ENCODE results near the gene IFFO2. TPM values are rescaled to one million over a fixed set of nuclear protein-coding genes. Genes with fewer than 3 reads are reported as not detected.

Gene IFFO2
- total RNA-seq, 1 experiment from 2014 or later = not detected

DNA sequence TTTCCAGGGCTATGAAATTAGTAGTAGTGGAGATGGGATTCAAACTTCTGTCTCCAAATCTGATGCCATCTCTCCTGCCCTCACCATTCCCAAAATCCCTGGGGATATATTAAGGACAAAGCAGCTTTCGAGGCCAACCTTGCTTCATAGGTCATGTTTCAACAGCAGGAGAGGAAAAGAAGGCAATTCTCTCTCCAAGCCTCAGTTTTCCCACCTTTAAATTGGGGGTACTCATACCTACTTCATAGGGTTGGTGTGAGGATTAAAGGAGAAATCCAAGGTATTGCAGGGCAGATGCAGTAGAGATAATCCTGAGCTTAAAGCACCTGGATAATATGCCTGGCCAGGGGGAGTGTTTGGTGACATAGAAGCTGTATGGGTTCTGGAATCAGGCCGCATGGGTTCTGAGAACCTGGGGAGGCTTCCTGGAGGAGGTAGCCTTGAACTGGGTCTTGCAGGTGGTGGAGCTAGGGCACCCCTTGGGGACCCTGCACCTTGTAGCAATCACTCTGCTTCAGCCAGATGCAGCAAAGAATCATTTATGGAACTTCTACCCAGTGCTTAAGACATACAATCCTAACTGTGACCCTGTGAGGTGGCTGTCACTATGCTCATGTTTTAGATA lies 10.7 kb upstream of the IFFO2 start:
- H2AFZ ChIP-seq (ENCODE audit: low read length) = no peak overlapping the region
- H3K36me3 ChIP-seq (ENCODE audit: insufficient read depth, low read length) = no peaks in the 10 kb centered on the region
- H3K9ac ChIP-seq (ENCODE audit: low read length) = no peak overlapping the region
- H3K4me2 ChIP-seq (ENCODE audit: low read depth, low read length, poor library complexity, severe bottlenecking) = no peak overlapping the region
- no peaks in the 10 kb centered on the region for H3K79me2 ChIP-seq (ENCODE audit: low read length)
- no peak overlapping the region for H3K27ac ChIP-seq (ENCODE audit: low read length)
- H3K4me1 ChIP-seq (ENCODE audit: low read length) = no peaks in the 10 kb centered on the region
- no peak for DNase-seq
- no peaks in the 10 kb centered on the region for H3K9me3 ChIP-seq (ENCODE audit: low read length)
- H3K27me3 ChIP-seq (ENCODE audit: low read length) = no peaks in the 10 kb centered on the region
- no peak overlapping the region for H3K4me3 ChIP-seq (ENCODE audit: low read length)
- no peaks in the 10 kb centered on the region for H3K9me2 ChIP-seq (replicated peaks; ENCODE audit: insufficient read depth, low read length)
- no peaks in the 10 kb centered on the region for H4K20me1 ChIP-seq (ENCODE audit: insufficient read depth, low read depth, low read length)

DNA sequence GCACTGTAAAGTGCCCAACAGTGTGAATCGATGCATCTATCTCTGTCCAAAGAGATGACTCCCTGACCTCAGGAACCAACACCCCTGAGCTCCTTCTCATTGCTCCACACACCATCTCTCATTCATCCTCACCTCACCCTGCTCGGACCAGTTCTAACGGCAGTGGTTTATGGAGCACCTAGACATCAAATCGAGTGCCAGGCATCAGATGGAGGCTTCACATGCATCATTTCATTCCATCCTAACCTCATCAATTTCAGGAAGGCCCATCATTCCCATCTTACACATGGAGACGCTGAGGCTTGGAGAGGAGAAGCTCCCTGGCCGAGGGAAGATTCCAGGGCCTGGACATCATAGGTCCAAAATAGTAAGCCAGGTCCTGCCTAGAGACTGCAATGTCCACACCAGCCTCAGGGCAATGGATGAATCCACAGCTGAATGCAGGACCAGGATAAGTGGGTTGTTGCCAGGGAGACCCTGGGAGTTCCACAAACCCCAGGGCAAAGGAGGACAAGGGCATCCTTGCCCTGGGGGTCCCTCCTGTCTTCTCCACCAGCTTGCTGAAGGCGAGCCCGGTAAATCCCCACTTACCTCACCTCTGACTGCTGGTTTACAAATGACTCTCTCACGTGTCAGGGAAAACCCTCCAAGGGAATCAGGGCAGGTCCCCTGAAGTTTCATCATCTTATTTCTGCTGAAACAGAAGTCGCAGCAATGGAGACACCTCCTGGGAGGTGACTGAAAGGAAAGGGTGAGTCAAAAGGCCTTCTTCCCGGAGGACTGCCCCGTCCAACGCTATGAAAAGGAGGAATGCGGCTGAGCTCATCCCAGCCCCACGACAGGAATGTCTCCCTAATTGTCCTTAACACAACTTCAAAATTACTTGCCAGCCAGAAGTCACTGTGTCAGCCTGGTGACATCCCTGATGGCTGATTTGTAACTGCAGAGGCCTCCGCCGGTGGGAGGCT lies 9.0 kb upstream of the IFFO2 start:
- H3K9me3 ChIP-seq (ENCODE audit: low read length) = no peaks in the 10 kb centered on the region
- no peak overlapping the region for H3K27ac ChIP-seq (ENCODE audit: low read length)
- DNase-seq = no peak
- H3K9me2 ChIP-seq (replicated peaks; ENCODE audit: insufficient read depth, low read length) = no peaks in the 10 kb centered on the region
- no peaks in the 10 kb centered on the region for H3K27me3 ChIP-seq (ENCODE audit: low read length)
- H3K4me1 ChIP-seq (ENCODE audit: low read length) = no peaks in the 10 kb centered on the region
- H4K20me1 ChIP-seq (ENCODE audit: insufficient read depth, low read depth, low read length) = no peaks in the 10 kb centered on the region
- no peak overlapping the region for H3K4me3 ChIP-seq (ENCODE audit: low read length)
- no peaks in the 10 kb centered on the region for H3K36me3 ChIP-seq (ENCODE audit: insufficient read depth, low read length)
- H3K4me2 ChIP-seq (ENCODE audit: low read depth, low read length, poor library complexity, severe bottlenecking) = no peak overlapping the region
- H3K9ac ChIP-seq (ENCODE audit: low read length) = no peak overlapping the region
- no peak overlapping the region for H2AFZ ChIP-seq (ENCODE audit: low read length)
- H3K79me2 ChIP-seq (ENCODE audit: low read length) = no peaks in the 10 kb centered on the region

DNA sequence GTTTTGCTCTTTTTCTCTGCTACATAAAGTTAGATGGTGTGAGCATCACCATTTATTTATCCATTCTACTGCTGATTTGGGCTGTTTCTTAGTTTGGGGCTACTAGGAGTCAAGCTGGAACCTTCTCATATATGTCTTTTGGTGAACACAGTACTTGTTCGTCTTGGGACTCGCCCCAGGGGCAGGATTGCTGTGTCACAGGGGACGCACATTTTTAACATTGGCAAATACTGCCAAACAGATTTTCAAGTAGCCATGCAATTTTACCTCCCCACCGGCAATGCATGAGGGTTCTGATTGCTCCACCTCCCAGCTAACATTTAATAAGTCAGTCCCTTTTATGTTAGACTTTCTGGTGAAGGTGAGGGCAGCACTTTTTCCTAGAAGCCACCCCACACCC lies 7.5 kb upstream of the IFFO2 start:
- Histone ChIP-seq H3K36me3 (ENCODE audit: insufficient read depth, low read length) (no peaks in the 10 kb centered on the region), H3K4me1 (ENCODE audit: low read length) (no peaks in the 10 kb centered on the region)

DNA sequence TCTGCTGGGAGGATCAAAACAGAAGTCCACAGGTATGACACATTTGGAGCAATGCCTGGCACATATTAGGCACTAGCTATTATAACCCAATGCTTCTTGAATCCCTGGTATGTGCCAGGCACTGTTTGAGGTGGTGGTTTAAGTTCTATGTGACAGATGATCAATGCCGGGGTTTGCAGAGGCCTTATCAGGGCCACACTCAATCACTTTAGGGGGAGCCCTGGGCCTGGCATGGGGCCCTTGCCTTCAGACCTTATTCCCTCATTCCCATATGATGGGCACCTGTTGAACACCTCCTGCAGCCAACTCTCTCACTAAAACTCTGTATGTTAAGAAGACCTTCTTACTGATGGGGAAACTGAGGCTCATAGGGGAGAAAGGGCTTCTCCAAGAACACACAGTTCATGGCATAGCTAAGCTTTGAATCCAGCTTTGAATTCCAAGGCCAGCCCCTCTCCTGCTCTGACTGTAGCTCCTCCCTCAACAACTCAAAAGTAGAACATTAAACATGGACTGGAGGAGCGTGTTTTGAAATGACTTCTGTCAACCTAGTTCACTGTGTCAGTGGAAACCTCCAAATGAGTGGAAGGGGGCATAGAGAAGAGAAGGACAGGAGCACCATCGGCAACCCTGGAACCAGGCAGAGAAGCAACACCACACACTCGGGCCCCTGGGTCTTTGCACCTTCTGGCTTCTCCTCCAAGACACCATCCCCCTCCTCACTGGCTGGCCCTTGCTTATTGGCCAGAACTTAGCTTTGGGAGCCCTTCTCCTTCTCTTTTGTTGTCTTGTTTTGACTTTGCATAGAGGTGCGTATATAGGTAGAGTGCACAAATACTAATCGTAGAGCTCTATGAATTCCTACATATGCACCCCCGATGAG lies 6.6 kb upstream of the IFFO2 start:
- no peaks in the 10 kb centered on the region for H3K9me3 ChIP-seq (ENCODE audit: low read length)
- DNase-seq = no peak
- H3K27me3 ChIP-seq (ENCODE audit: low read length) = no peaks in the 10 kb centered on the region
- no peak overlapping the region for H3K4me3 ChIP-seq (ENCODE audit: low read length)
- no peaks in the 10 kb centered on the region for H3K9me2 ChIP-seq (replicated peaks; ENCODE audit: insufficient read depth, low read length)
- H3K4me2 ChIP-seq (ENCODE audit: low read depth, low read length, poor library complexity, severe bottlenecking) = no peak overlapping the region
- H3K4me1 ChIP-seq (ENCODE audit: low read length) = no peaks in the 10 kb centered on the region
- H3K79me2 ChIP-seq (ENCODE audit: low read length) = no peaks in the 10 kb centered on the region
- H2AFZ ChIP-seq (ENCODE audit: low read length) = no peak overlapping the region
- H3K27ac ChIP-seq (ENCODE audit: low read length) = no peak overlapping the region
- no peaks in the 10 kb centered on the region for H3K36me3 ChIP-seq (ENCODE audit: insufficient read depth, low read length)
- H4K20me1 ChIP-seq (ENCODE audit: insufficient read depth, low read depth, low read length) = no peaks in the 10 kb centered on the region
- H3K9ac ChIP-seq (ENCODE audit: low read length) = no peak overlapping the region

More for the DNA sequence above, 7.5 kb upstream of the IFFO2 start:
- H3K79me2 ChIP-seq (ENCODE audit: low read length) = no peaks in the 10 kb centered on the region
- no peak overlapping the region for H3K4me3 ChIP-seq (ENCODE audit: low read length)
- H3K9me2 ChIP-seq (replicated peaks; ENCODE audit: insufficient read depth, low read length) = no peaks in the 10 kb centered on the region
- H3K27me3 ChIP-seq (ENCODE audit: low read length) = no peaks in the 10 kb centered on the region
- no peak for DNase-seq
- no peak overlapping the region for H3K4me2 ChIP-seq (ENCODE audit: low read depth, low read length, poor library complexity, severe bottlenecking)
- H4K20me1 ChIP-seq (ENCODE audit: insufficient read depth, low read depth, low read length) = no peaks in the 10 kb centered on the region
- H3K9ac ChIP-seq (ENCODE audit: low read length) = no peak overlapping the region
- H2AFZ ChIP-seq (ENCODE audit: low read length) = no peak overlapping the region
- no peak overlapping the region for H3K27ac ChIP-seq (ENCODE audit: low read length)
- no peaks in the 10 kb centered on the region for H3K9me3 ChIP-seq (ENCODE audit: low read length)

DNA sequence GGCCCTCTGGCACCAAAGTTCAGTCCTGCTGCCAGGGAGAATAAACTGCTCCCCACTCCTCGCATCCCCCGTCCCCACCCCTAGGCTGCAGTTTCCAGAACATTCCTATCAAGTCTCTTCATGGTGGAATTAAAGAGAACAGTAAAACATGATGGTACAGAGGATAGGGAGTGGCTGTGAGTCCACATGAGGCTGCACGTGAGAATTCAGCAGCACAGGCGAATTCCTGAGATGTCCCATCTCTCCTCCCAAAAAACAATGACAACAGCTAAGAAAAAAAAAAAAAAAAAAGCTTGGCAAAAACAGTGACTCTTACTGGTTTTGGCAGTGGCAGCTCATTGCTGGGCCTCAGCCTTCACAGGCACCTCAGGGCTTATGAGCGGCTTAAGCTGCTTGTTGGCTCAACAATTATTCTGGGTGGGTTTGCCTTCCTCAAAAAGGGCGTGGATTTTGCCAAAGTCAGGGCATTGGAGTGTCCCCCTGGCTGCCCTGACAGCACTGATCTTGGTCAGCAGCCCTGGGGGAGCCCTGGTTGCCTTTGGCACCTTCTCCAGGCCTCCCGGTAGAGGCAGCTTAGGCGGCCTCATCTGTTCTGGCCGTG lies 5.7 kb upstream of the IFFO2 start:
- Histone ChIP-seq H3K4me3 (ENCODE audit: low read length) (no peak overlapping the region), H3K27ac (ENCODE audit: low read length) (no peak overlapping the region), H3K79me2 (ENCODE audit: low read length) (no peaks in the 10 kb centered on the region), H3K36me3 (ENCODE audit: insufficient read depth, low read length) (no peaks in the 10 kb centered on the region), H3K9me3 (ENCODE audit: low read length) (no peaks in the 10 kb centered on the region), H3K9ac (ENCODE audit: low read length) (no peak overlapping the region), H3K4me2 (ENCODE audit: low read depth, low read length, poor library complexity, severe bottlenecking) (no peak overlapping the region), H3K27me3 (ENCODE audit: low read length) (no peaks in the 10 kb centered on the region), H4K20me1 (ENCODE audit: insufficient read depth, low read depth, low read length) (no peaks in the 10 kb centered on the region), H2AFZ (ENCODE audit: low read length) (no peak overlapping the region), H3K4me1 (ENCODE audit: low read length) (no peaks in the 10 kb centered on the region), H3K9me2 (replicated peaks; ENCODE audit: insufficient read depth, low read length) (no peaks in the 10 kb centered on the region)
- DNase-seq = no peak

DNA sequence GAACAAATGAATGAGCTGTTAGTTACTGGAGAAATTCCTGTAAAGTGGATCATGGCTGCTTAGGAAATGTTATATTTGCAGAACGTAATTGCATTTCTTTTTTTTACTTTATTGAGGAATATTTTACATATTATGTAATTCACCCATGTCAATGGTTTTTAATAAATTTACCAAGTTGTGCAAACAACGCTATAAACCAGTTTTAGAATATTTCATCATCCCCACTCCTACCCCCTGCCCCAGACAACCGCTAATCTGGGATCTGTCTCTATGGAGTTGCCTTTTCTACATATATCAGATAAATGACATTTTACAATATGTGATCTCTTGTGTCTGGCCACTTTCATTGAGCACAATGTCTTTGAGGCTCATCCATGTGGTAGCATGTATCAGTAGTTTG lies 4.3 kb upstream of the IFFO2 start:
- no peak for DNase-seq
- H3K36me3 ChIP-seq (ENCODE audit: insufficient read depth, low read length) = no peaks in the 10 kb centered on the region

DNA sequence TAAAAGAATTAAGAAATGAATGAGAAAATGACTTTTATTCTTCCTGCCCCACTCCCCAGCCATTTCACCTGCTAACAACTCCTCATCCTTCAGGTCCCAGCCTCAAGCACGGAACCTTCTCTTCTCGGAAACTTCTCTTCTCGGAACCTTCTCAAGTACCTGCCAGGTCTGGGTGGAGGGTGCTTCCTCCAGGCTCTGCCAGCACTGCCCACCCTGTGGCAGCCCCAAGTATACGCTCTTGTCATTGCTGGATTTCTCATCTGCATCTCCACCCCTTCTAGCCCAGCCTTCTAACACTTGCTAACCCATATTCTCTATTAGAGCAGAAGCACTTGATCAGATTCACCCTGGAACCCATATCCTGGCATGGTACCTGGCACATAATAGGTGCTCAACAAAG lies 3.9 kb upstream of the IFFO2 start:
- Histone ChIP-seq H3K9me2 (replicated peaks; ENCODE audit: insufficient read depth, low read length) (no peaks in the 10 kb centered on the region), H3K27ac (ENCODE audit: low read length) (no peak overlapping the region), H3K9ac (ENCODE audit: low read length) (no peak overlapping the region), H3K79me2 (ENCODE audit: low read length) (no peaks in the 10 kb centered on the region), H3K27me3 (ENCODE audit: low read length) (no peaks in the 10 kb centered on the region), H4K20me1 (ENCODE audit: insufficient read depth, low read depth, low read length) (no peaks in the 10 kb centered on the region), H2AFZ (ENCODE audit: low read length) (no peak overlapping the region), H3K9me3 (ENCODE audit: low read length) (no peaks in the 10 kb centered on the region), H3K36me3 (ENCODE audit: insufficient read depth, low read length) (no peaks in the 10 kb centered on the region), H3K4me1 (ENCODE audit: low read length) (no peaks in the 10 kb centered on the region), H3K4me2 (ENCODE audit: low read depth, low read length, poor library complexity, severe bottlenecking) (no peak overlapping the region), H3K4me3 (ENCODE audit: low read length) (no peak overlapping the region)
- DNase-seq = no peak

More for the DNA sequence above, 4.3 kb upstream of the IFFO2 start:
- no peak overlapping the region for H3K4me2 ChIP-seq (ENCODE audit: low read depth, low read length, poor library complexity, severe bottlenecking)
- no peak overlapping the region for H2AFZ ChIP-seq (ENCODE audit: low read length)
- H3K9me2 ChIP-seq (replicated peaks; ENCODE audit: insufficient read depth, low read length) = no peaks in the 10 kb centered on the region
- no peak overlapping the region for H3K4me3 ChIP-seq (ENCODE audit: low read length)
- no peaks in the 10 kb centered on the region for H3K27me3 ChIP-seq (ENCODE audit: low read length)
- no peak overlapping the region for H3K27ac ChIP-seq (ENCODE audit: low read length)
- no peaks in the 10 kb centered on the region for H3K9me3 ChIP-seq (ENCODE audit: low read length)
- H4K20me1 ChIP-seq (ENCODE audit: insufficient read depth, low read depth, low read length) = no peaks in the 10 kb centered on the region
- no peak overlapping the region for H3K9ac ChIP-seq (ENCODE audit: low read length)
- H3K4me1 ChIP-seq (ENCODE audit: low read length) = no peaks in the 10 kb centered on the region
- no peaks in the 10 kb centered on the region for H3K79me2 ChIP-seq (ENCODE audit: low read length)

Data from Karpas-422 (cell line).